DND-41 (cell line): Measurements from ENCODE around the gene CYB5B.

Experiments
- ATAC-seq: fragments of 200-7000 bp; cut with Tn5 transposase; 3 replicates; pipeline ENCODE4 v1.9.1; 2021; ENCODE audit warnings: low read depth; ENCODE audit not compliant: insufficient read depth
- DNase-seq: peaks from one replicate; pipeline ENCODE4 v3.0.0-alpha.2; 2020
- H2AFZ ChIP-seq: 2 replicates; pipeline ENCODE4 v1.6.0; 2012; ENCODE audit warnings: low read depth, low read length
- H3K27ac ChIP-seq: 2 replicates; pipeline ENCODE4 v1.5.1; 2012; ENCODE audit warnings: low read length, inconsistent platforms
- H3K27me3 ChIP-seq: fragments of 200-600 bp; sonication (generic); 2 replicates; pipeline ENCODE4 v1.6.0; 2012; ENCODE audit warnings: low read length, mild to moderate bottlenecking, inconsistent platforms; ENCODE audit not compliant: insufficient read depth, poor library complexity
- H3K36me3 ChIP-seq: 2 replicates; pipeline ENCODE4 v1.5.1; 2012; ENCODE audit warnings: low read length, inconsistent platforms; ENCODE audit not compliant: insufficient read depth
- H3K4me1 ChIP-seq: 2 replicates; pipeline ENCODE4 v1.5.1; 2012; ENCODE audit warnings: mild to moderate bottlenecking, low read length; ENCODE audit not compliant: insufficient read depth
- H3K4me2 ChIP-seq: 2 replicates; pipeline ENCODE4 v1.6.0; 2012; ENCODE audit warnings: mild to moderate bottlenecking, moderate library complexity, low read length, inconsistent platforms; ENCODE audit not compliant: insufficient read depth
- H3K4me3 ChIP-seq, 2 experiments: fragments of 200-600 bp in 1 of 2; shearing (Covaris generic) in 1 of 2; 2 replicates each; pipeline ENCODE4 v1.5.1; 2012 to 2016; ENCODE audit warnings: inconsistent platforms in 2 of 2, low read length in 2 of 2, mild to moderate bottlenecking in 2 of 2, low read depth in 1 of 2, moderate library complexity in 1 of 2
- H3K79me2 ChIP-seq: 2 replicates; pipeline ENCODE4 v1.6.0; 2012; ENCODE audit warnings: low read length, inconsistent platforms; ENCODE audit not compliant: insufficient read depth
- H3K9ac ChIP-seq: 2 replicates; pipeline ENCODE4 v1.6.0; 2012; ENCODE audit warnings: low read depth, mild to moderate bottlenecking, inconsistent platforms, low read length, moderate library complexity
- H3K9me3 ChIP-seq: 2 replicates; pipeline ENCODE4 v1.5.1; 2012; ENCODE audit warnings: low read length, moderate library complexity, mild to moderate bottlenecking, inconsistent platforms; ENCODE audit not compliant: insufficient read depth, severe bottlenecking
- H4K20me1 ChIP-seq: 2 replicates; pipeline ENCODE4 v1.6.0; 2012; ENCODE audit warnings: low read length; ENCODE audit not compliant: insufficient read depth
- CTCF ChIP-seq: IDR thresholded peaks from 2 replicates; pipeline ENCODE4 v1.5.1; 2012; ENCODE audit warnings: borderline replicate concordance, low read length, moderate library complexity, mild to moderate bottlenecking; ENCODE audit not compliant: poor library complexity, severe bottlenecking; ENCODE audit errors: extremely low read depth
- EZH2 ChIP-seq: IDR thresholded peaks from 3 replicates; pipeline ENCODE4 v1.6.1; 2012; ENCODE audit warnings: borderline replicate concordance, low read depth, mild to moderate bottlenecking, moderate library complexity, low read length, inconsistent platforms; ENCODE audit not compliant: severe bottlenecking

The CYB5B gene

DNA sequence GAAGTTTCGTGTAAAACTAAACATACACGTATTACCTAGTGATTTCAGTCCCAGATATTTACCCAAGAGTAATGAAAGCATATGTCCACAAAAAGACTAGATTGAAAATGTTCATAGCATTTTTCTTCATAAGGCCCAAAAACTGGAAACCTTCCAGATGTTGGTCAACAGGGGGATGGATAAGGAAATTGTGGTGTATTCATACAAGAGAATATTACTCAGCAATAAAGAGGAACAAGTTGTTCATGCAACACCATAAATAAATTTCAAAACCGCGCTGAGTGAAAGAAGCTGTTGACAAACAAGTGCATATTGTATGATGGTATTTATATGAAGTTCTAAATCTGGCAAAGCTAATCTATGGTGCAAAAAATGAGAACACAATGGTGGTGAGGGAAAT, 87.2 kb downstream of the CYB5B start:
- no peak for DNase-seq
- no peaks in the 10 kb centered on the region for H3K4me1 ChIP-seq
- no peak for ATAC-seq
- no peak overlapping the region for H3K27ac ChIP-seq
- no peak overlapping the region for H2AFZ ChIP-seq
- TF ChIP-seq EZH2: no peak
- no peak for TF ChIP-seq CTCF
- no peak overlapping the region for H3K4me3 ChIP-seq
- H3K27me3 ChIP-seq: no peaks in the 10 kb centered on the region
- no peaks in the 10 kb centered on the region for H3K9me3 ChIP-seq
- H3K36me3 ChIP-seq: no peaks in the 10 kb centered on the region
- H3K9ac ChIP-seq: no peak overlapping the region
- no peaks in the 10 kb centered on the region for H4K20me1 ChIP-seq
- no peak overlapping the region for H3K4me2 ChIP-seq
- H3K79me2 ChIP-seq: no peaks in the 10 kb centered on the region

DNA sequence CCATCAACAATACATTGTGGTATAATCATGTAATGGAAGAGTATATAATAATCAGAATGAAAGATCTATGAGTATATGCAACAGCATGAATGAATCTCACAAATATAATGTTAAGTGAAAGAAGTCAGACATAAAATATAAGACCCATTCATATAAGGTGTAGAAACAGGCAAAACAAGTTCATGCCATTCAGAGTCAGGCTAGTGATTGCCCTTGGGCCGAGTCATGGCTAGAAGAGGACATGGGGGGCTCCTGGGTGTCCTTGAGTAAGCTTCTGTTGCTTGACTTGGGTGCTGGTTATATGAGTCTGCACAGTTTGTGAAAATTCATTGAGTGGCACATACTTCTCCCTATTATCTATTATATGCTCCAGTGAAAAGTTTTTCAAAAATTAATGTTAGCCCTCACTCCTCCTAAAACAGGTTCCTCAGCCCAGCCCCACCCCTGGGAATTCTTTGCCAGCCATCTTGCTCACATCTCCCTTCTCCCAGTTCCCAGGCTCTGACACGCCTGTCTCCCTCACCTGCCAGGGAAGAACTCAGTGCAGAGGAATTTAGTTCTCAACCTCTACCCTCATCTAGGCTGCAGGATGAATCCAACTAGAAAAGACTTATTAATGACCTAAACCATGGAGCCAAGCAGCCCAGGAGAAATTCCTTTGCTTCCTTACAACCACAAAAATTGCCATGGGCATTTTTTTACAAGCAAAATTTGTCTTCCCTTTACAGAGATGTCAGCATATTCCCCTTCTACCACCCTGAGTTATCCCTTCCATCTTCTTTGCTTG, 89.0 kb downstream of the CYB5B start:
- Histone ChIP-seq H3K9me3 (no peaks in the 10 kb centered on the region), H3K9ac (no peak overlapping the region), H3K4me1 (no peaks in the 10 kb centered on the region), H3K27me3 (no peaks in the 10 kb centered on the region), H3K4me2 (no peak overlapping the region), H4K20me1 (no peaks in the 10 kb centered on the region), H3K4me3 (no peak overlapping the region), H3K79me2 (no peaks in the 10 kb centered on the region), H3K36me3 (no peaks in the 10 kb centered on the region), H3K27ac (no peak overlapping the region), H2AFZ (no peak overlapping the region)
- DNase-seq (no peak), ATAC-seq (no peak)
- TF ChIP-seq EZH2 (no peak), CTCF (no peak)

DNA sequence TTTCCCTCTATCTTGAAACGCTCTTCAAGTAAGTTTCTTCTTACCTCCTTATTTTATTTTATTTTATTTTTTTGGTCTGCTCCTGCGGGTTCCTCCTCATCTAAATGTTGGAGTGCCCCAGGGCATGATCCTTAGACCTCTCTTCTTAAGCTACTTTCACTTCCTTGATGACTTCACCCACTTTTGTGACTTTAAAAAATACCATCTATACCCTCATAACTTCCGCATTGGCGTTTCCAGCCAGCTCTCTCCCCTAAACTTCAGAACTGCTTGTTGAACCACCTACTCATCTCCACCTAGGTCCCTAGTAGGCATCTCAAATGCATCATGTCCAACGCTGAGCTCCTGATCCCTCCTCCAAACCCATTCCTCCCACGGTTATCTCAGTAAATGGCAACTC, 89.9 kb downstream of the CYB5B start:
- no peak overlapping the region for H2AFZ ChIP-seq
- ATAC-seq: no peak
- no peak overlapping the region for H3K4me2 ChIP-seq
- H3K27me3 ChIP-seq: no peaks in the 10 kb centered on the region
- H3K9ac ChIP-seq: no peak overlapping the region
- no peak for DNase-seq
- no peak overlapping the region for H3K27ac ChIP-seq
- no peaks in the 10 kb centered on the region for H3K36me3 ChIP-seq
- H4K20me1 ChIP-seq: no peaks in the 10 kb centered on the region
- H3K79me2 ChIP-seq: no peaks in the 10 kb centered on the region
- no peak overlapping the region for H3K4me3 ChIP-seq
- TF ChIP-seq CTCF (no peak), EZH2 (no peak)
- H3K4me1 ChIP-seq: no peaks in the 10 kb centered on the region
- no peaks in the 10 kb centered on the region for H3K9me3 ChIP-seq
